Measurements from ENCODE around the gene NIT1. TPM values are rescaled to one million over a fixed set of nuclear protein-coding genes. Genes with fewer than 3 reads are reported as not detected.

NIT1 gene
- total and polyA plus RNA-seq, 2 of the 13 experiments (the other 11 are each of a cell fraction or from before 2014, with no cell fraction given), result 22.7 to 31.0 TPM

DNA sequence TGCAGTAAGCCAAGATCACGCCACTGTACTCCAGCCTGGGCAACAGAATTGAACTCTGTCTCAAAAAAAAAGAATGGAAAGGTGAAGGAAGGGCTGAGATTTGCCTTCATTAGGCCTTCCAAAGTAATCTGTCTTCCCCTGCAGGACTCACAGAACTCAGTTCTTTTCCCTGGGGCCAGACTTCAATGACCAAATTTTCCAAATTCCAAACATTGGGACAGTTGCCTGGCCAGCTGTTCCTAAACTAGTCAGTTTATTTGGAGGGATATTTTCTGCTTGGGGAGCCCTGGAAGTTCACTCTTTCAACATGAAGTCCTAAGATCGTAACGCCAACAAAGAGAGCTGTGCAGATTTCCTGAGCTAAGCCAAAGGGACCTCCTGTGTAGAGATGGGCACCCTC, 20.0 kb downstream of the NIT1 start:
- intact Hi-C loops (cut with micrococcal nuclease; ENCODE audit: unreplicated experiment) (loop anchor here (2.0 to 10.0 kb wide), 2 partner anchors 41 to 143 kb away; no protein-coding TSS in a partner anchor), in situ Hi-C loops (cut with HindIII; ENCODE audit: extremely low pct_ligation_motif_present, low pct_unique_long_range_greater_than_20kb) (no loop called here)
- peaks cover 7% of the 10 kb centered on the region; the same call in 1 of the 2 replicates for H3K4me1 ChIP-seq (ENCODE audit: insufficient read depth, low read length)
- no peaks in the 10 kb centered on the region for H3K9me3 ChIP-seq (ENCODE audit: low read length)
- H3K36me3 ChIP-seq (replicated peaks in 1 of 2; ENCODE audit: control insufficient read depth in 1 of 2, insufficient read depth in 2 of 2, low read length in 2 of 2), result no peaks in the 10 kb centered on the region
- DNase-seq (ENCODE audit: low spot score) (no peak), ATAC-seq (no peak), FAIRE-seq (no peak)
- no peak overlapping the region for H2AFZ ChIP-seq (ENCODE audit: low read length)
- no peak overlapping the region for H3K4me2 ChIP-seq (ENCODE audit: low read depth, low read length)
- no peak for TF ChIP-seq ZNF274 (CRISPR knock-in tag; IDR thresholded peaks at IDR 0.05)
- no peak for TF ChIP-seq ZNF652 (CRISPR knock-in tag; IDR thresholded peaks at IDR 0.05; ENCODE audit: borderline replicate concordance, low read depth)
- TF ChIP-seq, protein P1, sequence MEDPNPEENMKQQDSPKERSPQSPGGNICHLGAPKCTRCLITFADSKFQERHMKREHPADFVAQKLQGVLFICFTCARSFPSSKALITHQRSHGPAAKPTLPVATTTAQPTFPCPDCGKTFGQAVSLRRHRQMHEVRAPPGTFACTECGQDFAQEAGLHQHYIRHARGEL (CRISPR knock-in tag; IDR thresholded peaks at IDR 0.05), result no peak
- no peak for TF ChIP-seq HDAC2 (CRISPR knock-in tag; IDR thresholded peaks at IDR 0.05)
- TF ChIP-seq ZNF773 (CRISPR knock-in tag; IDR thresholded peaks at IDR 0.05; ENCODE audit: borderline replicate concordance), result no peak
- no peak for TF ChIP-seq SOX13 (IDR thresholded peaks at IDR 0.05)
- no peak for TF ChIP-seq SOX13 (CRISPR knock-in tag; conservative IDR thresholded peaks at IDR 0.05 in 1 of 2, IDR thresholded peaks at IDR 0.05 in 1 of 2)
- TF ChIP-seq, protein P2, sequence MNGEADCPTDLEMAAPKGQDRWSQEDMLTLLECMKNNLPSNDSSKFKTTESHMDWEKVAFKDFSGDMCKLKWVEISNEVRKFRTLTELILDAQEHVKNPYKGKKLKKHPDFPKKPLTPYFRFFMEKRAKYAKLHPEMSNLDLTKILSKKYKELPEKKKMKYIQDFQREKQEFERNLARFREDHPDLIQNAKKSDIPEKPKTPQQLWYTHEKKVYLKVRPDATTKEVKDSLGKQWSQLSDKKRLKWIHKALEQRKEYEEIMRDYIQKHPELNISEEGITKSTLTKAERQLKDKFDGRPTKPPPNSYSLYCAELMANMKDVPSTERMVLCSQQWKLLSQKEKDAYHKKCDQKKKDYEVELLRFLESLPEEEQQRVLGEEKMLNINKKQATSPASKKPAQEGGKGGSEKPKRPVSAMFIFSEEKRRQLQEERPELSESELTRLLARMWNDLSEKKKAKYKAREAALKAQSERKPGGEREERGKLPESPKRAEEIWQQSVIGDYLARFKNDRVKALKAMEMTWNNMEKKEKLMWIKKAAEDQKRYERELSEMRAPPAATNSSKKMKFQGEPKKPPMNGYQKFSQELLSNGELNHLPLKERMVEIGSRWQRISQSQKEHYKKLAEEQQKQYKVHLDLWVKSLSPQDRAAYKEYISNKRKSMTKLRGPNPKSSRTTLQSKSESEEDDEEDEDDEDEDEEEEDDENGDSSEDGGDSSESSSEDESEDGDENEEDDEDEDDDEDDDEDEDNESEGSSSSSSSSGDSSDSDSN (CRISPR knock-in tag; IDR thresholded peaks at IDR 0.05), result no peak
- TF ChIP-seq ZNF234 (CRISPR knock-in tag; conservative IDR thresholded peaks at IDR 0.05), result no peak
- TF ChIP-seq TOPORS (CRISPR knock-in tag; IDR thresholded peaks at IDR 0.05), result no peak
- no peak for TF ChIP-seq SMAD1 (CRISPR knock-in tag; IDR thresholded peaks at IDR 0.05; ENCODE audit: borderline replicate concordance, low read depth)
- TF ChIP-seq ZNF83 (CRISPR knock-in tag; IDR thresholded peaks at IDR 0.05; ENCODE audit: borderline replicate concordance), result no peak
- BruUV-seq (replicated peaks), result no TSS peak
- POLR2A ChIA-PET, result no interaction called here
- no peak overlapping the region for H3K27ac ChIP-seq (ENCODE audit: extremely low read length, insufficient read depth, low read length)
- 97% methylated on average over 3 of the region's 3 CpGs for WGBS (ENCODE audit: low lambda C conversion rate)
- no peaks in the 10 kb centered on the region for H4K20me1 ChIP-seq (ENCODE audit: insufficient read depth, low read length)
- CTCF ChIA-PET (ENCODE audit: low intra/inter-chr PET ratio, low total read pairs), result no interaction called here
- H3K27me3 ChIP-seq (ENCODE audit: control insufficient read depth in 1 of 2, insufficient read depth in 2 of 2, low read length in 2 of 2), result no peaks in the 10 kb centered on the region; a peak in 1 of 5 replicates
- H3K79me2 ChIP-seq (ENCODE audit: insufficient read depth, low read length), result peaks cover 9% of the 10 kb centered on the region
- no peak overlapping the region for H3K4me3 ChIP-seq (replicated peaks in 1 of 3; ENCODE audit: insufficient read depth in 1 of 3, low read depth in 2 of 3, low read length in 3 of 3)
- H3K9ac ChIP-seq (ENCODE audit: insufficient read depth, low read depth, low read length), result no peak overlapping the region
